SH-SY5Y (cell line): ENCODE measurements around the gene NBAS.

Experiments
- GATA2 ChIP-seq: IDR thresholded peaks from 2 replicates; pipeline ENCODE4 v1.6.1; 2011; ENCODE audit warnings: mild to moderate bottlenecking, low read depth, low read length
- GATA3 ChIP-seq: IDR thresholded peaks from 2 replicates; pipeline ENCODE4 v1.6.1; 2011; ENCODE audit warnings: low read depth, mild to moderate bottlenecking, low read length, moderate library complexity

DNA sequence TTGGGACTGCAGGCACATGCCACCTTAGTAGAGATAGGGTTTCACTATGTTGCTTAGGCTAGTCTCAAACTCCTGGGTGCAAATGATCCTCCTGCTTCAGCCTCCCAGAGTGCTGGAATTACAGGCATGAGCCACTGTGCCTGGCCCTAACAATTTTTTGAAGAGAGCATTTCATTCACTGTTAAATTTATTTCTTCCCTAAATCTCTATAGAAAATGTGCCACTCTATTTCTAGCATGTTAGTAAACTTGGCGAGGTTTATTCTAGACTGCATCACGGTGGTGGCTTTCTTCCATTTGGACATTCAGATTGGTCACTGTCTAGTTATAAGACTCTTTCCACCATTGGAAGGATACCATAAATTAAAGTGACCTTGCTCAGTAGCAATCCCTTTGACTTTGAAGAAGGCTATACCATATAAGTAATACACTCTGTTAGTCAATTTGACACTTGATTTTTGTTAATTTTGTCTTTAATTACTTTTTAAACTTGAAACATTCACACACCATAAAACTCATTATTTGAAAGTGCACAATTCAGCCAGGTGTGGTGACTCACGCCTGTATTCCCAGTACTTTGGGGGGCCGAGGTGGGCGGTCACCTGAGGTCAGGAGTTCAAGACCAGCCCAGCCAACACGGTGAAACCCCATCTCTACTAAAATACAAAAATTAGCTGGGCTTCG, 46.7 kb upstream of the NBAS start:
- TF ChIP-seq GATA3 (no peak), GATA2 (no peak)
